Activated T-cell treated with anti-CD3 and anti-CD28 coated beads, Interleukin-2, amount 50 U/mL, for 4 hours (primary cell): Measurements from ENCODE around the gene GRM5. TPM values are rescaled to one million over a fixed set of nuclear protein-coding genes. Genes with fewer than 3 reads are reported as not detected.
"Not testable (repeated sequence)": the region's sequence is repeated elsewhere in the genome, so short reads cannot be mapped to it uniquely, and the experiment has no call there.

Experiments
- ATAC-seq, 2 donors: fragments of 200-7000 bp; cut with Tn5 transposase; one replicate each; pipeline ENCODE4 v1.10.0; 2021
- DNase-seq: peaks from one replicate; pipeline ENCODE4 v3.0.0-alpha.2; 2020
- H3K27me3 Mint-ChIP-seq: one replicate; pipeline ENCODE4 v1.8.0; 2021; ENCODE audit warnings: low read depth, mixed read lengths
- H3K36me3 Mint-ChIP-seq: one replicate; pipeline ENCODE4 v1.8.0; 2022; ENCODE audit warnings: mixed read lengths; ENCODE audit not compliant: insufficient read depth
- H3K4me1 Mint-ChIP-seq: one replicate; pipeline ENCODE4 v1.8.0; 2021; ENCODE audit warnings: low read depth, mixed read lengths
- H3K4me3 Mint-ChIP-seq: one replicate; pipeline ENCODE4 v1.8.0; 2021; ENCODE audit warnings: mild to moderate bottlenecking, moderate library complexity, mixed read lengths
- H3K9me3 Mint-ChIP-seq: one replicate; pipeline ENCODE4 v1.8.0; 2021; ENCODE audit warnings: mixed read lengths
- total RNA-seq, 3 donors: library from RNA; stranded (reverse); gene quantifications; one replicate each; pipeline ENCODE4 v1.2.1, GENCODE V29; 2021

Gene GRM5
- not detected for total RNA-seq

- not testable (repeated sequence) for H3K36me3 Mint-ChIP-seq, DNase-seq, H3K4me3 Mint-ChIP-seq, H3K4me1 Mint-ChIP-seq, H3K9me3 Mint-ChIP-seq
- ATAC-seq, result peak; percentile 28 to 40
- H3K27me3 Mint-ChIP-seq, result peaks cover 42% of the 10 kb centered on the region
Observed at GRCh38 chr11:89065651-89066201, at the start of gene GRM5. GRM5 (minus strand) TSS chr11:89065982; CDS start chr11:89047872, 18,110 bp downstream.

- H3K4me1 Mint-ChIP-seq, H3K27me3 Mint-ChIP-seq, ATAC-seq, H3K9me3 Mint-ChIP-seq, DNase-seq, H3K4me3 Mint-ChIP-seq, H3K36me3 Mint-ChIP-seq: not testable (repeated sequence)
Observed at GRCh38 chr11:89097956-89098355, 32.2 kb upstream of the GRM5 start.

GRCh38 chr11:89093806-89094205, 28.0 kb upstream of the GRM5 start:
- DNase-seq, ATAC-seq, H3K27me3 Mint-ChIP-seq, H3K36me3 Mint-ChIP-seq, H3K4me1 Mint-ChIP-seq, H3K4me3 Mint-ChIP-seq: not testable (repeated sequence)
- peaks cover 17% of the 10 kb centered on the region for H3K9me3 Mint-ChIP-seq

GRCh38 chr11:89084951-89085350, 19.2 kb upstream of the GRM5 start:
- not testable (repeated sequence) for H3K4me1 Mint-ChIP-seq, ATAC-seq, H3K4me3 Mint-ChIP-seq, H3K36me3 Mint-ChIP-seq, H3K27me3 Mint-ChIP-seq, DNase-seq
- H3K9me3 Mint-ChIP-seq, result peaks cover 14% of the 10 kb centered on the region

- not testable (repeated sequence) for H3K4me1 Mint-ChIP-seq, H3K36me3 Mint-ChIP-seq, H3K4me3 Mint-ChIP-seq, H3K9me3 Mint-ChIP-seq, DNase-seq, ATAC-seq
- H3K27me3 Mint-ChIP-seq, result peaks cover 15% of the 10 kb centered on the region
Observed at GRCh38 chr11:89070911-89071310, 5.1 kb upstream of the GRM5 start.

GRCh38 chr11:89067264-89067663, 1.5 kb upstream of the GRM5 start:
- H3K27me3 Mint-ChIP-seq, result peaks cover 42% of the 10 kb centered on the region
- peaks cover 1% of the 10 kb centered on the region for H3K4me1 Mint-ChIP-seq
- H3K4me3 Mint-ChIP-seq, result no peak overlapping the region
- no peaks in the 10 kb centered on the region for H3K9me3 Mint-ChIP-seq
- DNase-seq (no peak), ATAC-seq (no peak)
- H3K36me3 Mint-ChIP-seq, result no peaks in the 10 kb centered on the region

GRCh38 chr11:89065066-89065465, 716 bp downstream of the GRM5 start:
- Mint-ChIP-seq H3K9me3 (no peaks in the 10 kb centered on the region), H3K27me3 (peaks cover 42% of the 10 kb centered on the region), H3K4me3 (no peak overlapping the region), H3K4me1 (peaks cover 1% of the 10 kb centered on the region), H3K36me3 (no peaks in the 10 kb centered on the region)
- ATAC-seq, result no peak
- no peak for DNase-seq

- H3K9me3 Mint-ChIP-seq, H3K4me1 Mint-ChIP-seq, H3K4me3 Mint-ChIP-seq, ATAC-seq, DNase-seq, H3K36me3 Mint-ChIP-seq: not testable (repeated sequence)
- H3K27me3 Mint-ChIP-seq, result peaks cover 42% of the 10 kb centered on the region
Observed at GRCh38 chr11:89063481-89063951, 2.3 kb downstream of the GRM5 start.

GRCh38 chr11:89062771-89063298, 2.9 kb downstream of the GRM5 start:
- not testable (repeated sequence) for H3K9me3 Mint-ChIP-seq, H3K36me3 Mint-ChIP-seq, DNase-seq, H3K4me1 Mint-ChIP-seq, ATAC-seq, H3K4me3 Mint-ChIP-seq
- peaks cover 44% of the 10 kb centered on the region for H3K27me3 Mint-ChIP-seq

GRCh38 chr11:89061839-89062238, 3.9 kb downstream of the GRM5 start:
- DNase-seq, H3K36me3 Mint-ChIP-seq, H3K9me3 Mint-ChIP-seq, H3K4me1 Mint-ChIP-seq, H3K4me3 Mint-ChIP-seq, ATAC-seq: not testable (repeated sequence)
- H3K27me3 Mint-ChIP-seq, result peaks cover 38% of the 10 kb centered on the region

- not testable (repeated sequence) for H3K36me3 Mint-ChIP-seq, ATAC-seq, H3K4me1 Mint-ChIP-seq, H3K9me3 Mint-ChIP-seq, H3K27me3 Mint-ChIP-seq, H3K4me3 Mint-ChIP-seq, DNase-seq
Observed at GRCh38 chr11:89057406-89057805, 8.4 kb downstream of the GRM5 start.

GRCh38 chr11:89052220-89052619, 13.6 kb downstream of the GRM5 start:
- Mint-ChIP-seq H3K4me3 (no peak overlapping the region), H3K27me3 (no peaks in the 10 kb centered on the region), H3K4me1 (no peaks in the 10 kb centered on the region), H3K9me3 (peaks cover 3% of the 10 kb centered on the region), H3K36me3 (no peaks in the 10 kb centered on the region)
- no peak for DNase-seq
- no peak for ATAC-seq

GRCh38 chr11:89047159-89047558, 18.6 kb downstream of the GRM5 start:
- H3K9me3 Mint-ChIP-seq, DNase-seq, ATAC-seq, H3K4me1 Mint-ChIP-seq, H3K27me3 Mint-ChIP-seq, H3K4me3 Mint-ChIP-seq, H3K36me3 Mint-ChIP-seq: not testable (repeated sequence)

- not testable (repeated sequence) for ATAC-seq, H3K36me3 Mint-ChIP-seq, H3K4me1 Mint-ChIP-seq, H3K27me3 Mint-ChIP-seq, H3K4me3 Mint-ChIP-seq, H3K9me3 Mint-ChIP-seq, DNase-seq
Observed at GRCh38 chr11:89043861-89044588, 21.8 kb downstream of the GRM5 start.

GRCh38 chr11:89029671-89030070, 36.1 kb downstream of the GRM5 start:
- ATAC-seq, H3K4me1 Mint-ChIP-seq, DNase-seq, H3K4me3 Mint-ChIP-seq, H3K9me3 Mint-ChIP-seq, H3K27me3 Mint-ChIP-seq, H3K36me3 Mint-ChIP-seq: not testable (repeated sequence)
